SH-SY5Y (cell line): ENCODE measurements around the gene HIF1A.

Source experiments
- GATA2 ChIP-seq: IDR thresholded peaks from 2 replicates; pipeline ENCODE4 v1.6.1; 2011; ENCODE audit warnings: mild to moderate bottlenecking, low read depth, low read length
- GATA3 ChIP-seq: IDR thresholded peaks from 2 replicates; pipeline ENCODE4 v1.6.1; 2011; ENCODE audit warnings: low read depth, mild to moderate bottlenecking, low read length, moderate library complexity

- TF ChIP-seq GATA2 (no peak), GATA3 (no peak)
Observed at GRCh38 chr14:61654026-61654425, 41.3 kb upstream of the HIF1A start.
